Measurements from ENCODE around the gene LZTS2.

DNA sequence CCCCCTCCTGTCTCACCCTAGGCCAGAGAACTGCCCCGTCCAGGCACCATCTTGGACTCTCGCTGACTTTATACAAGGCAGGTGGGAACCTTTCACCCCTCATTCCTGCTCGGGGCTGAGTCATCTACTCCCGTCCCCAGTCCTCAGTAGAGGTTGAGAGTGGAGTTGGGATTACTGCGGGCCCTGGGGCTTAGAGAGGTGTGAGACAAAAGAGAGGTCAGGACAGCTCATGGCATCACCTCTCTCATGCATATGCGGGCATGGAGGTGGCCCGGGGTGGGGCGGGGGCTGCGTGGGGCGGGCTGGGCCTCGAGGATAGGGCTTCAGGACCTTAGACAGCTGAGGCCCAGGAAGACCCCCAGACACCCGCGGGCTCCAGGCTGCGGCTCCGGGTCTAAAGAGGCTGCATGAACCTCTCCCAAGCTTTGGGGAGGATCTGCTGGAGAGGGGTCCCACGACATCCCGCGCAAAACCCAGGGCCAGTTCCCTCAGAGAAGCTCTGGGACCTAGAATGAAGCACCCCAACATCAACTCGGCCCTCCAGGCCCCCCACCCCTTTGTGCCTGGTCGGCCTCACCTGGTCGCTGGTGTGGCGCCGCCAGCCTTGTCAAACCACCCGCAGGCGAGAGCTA lies 31.0 kb downstream of the LZTS2 start:
- TF ChIP-seq REST (IDR thresholded peaks at IDR 0.05; ENCODE audit: unreplicated experiment): no peak
- TF ChIP-seq CTCF (conservative IDR thresholded peaks at IDR 0.05; ENCODE audit: low read depth in 2 of 2): no peak
- TF ChIP-seq CREB1 (CRISPR knock-in tag; IDR thresholded peaks at IDR 0.05; ENCODE audit: low read depth): no peak
- TF ChIP-seq STAT1 (IDR thresholded peaks at IDR 0.05; ENCODE audit: unreplicated experiment): no peak
- no peak for TF ChIP-seq EZH2 (IDR thresholded peaks at IDR 0.05; ENCODE audit: low read depth, unreplicated experiment)
- no peak for TF ChIP-seq EZH2phosphoT487 (IDR thresholded peaks at IDR 0.05; ENCODE audit: unreplicated experiment)
- 0 out of 2 replicates have a peak, but pooled peaks have one; percentile 17 for TF ChIP-seq POLR2AphosphoS5 (IDR thresholded peaks at IDR 0.05; ENCODE audit: low read depth)
- TF ChIP-seq NANOG (IDR thresholded peaks at IDR 0.05; ENCODE audit: borderline replicate concordance): no peak
- TF ChIP-seq ZNF331 (CRISPR knock-in tag; IDR thresholded peaks at IDR 0.05; ENCODE audit: low read depth): no peak
- no peak for TF ChIP-seq JUNB (IDR thresholded peaks at IDR 0.05; ENCODE audit: unreplicated experiment)
